Thyroid gland (tissue), 4 donors: ENCODE data around the gene STIM2. TPM values are rescaled to one million over a fixed set of nuclear protein-coding genes. Genes with fewer than 3 reads are reported as not detected.
A peak's percentile ranks its signal among the peaks of the same experiment; 100 is the strongest.

ENCODE experiments used
- DNase-seq, 2 donors: peaks; one replicate each; pipeline ENCODE4 v3.0.0-alpha.2; 2019
- H3K27ac ChIP-seq, 3 donors: fragments of 200-600 bp; sonication (generic); 1 replicate in 2 of 3; 2 replicates in 1 of 3; pipeline ENCODE4 v1.5.1; 2016 to 2019; ENCODE audit warnings: mild to moderate bottlenecking in 1 of 3, moderate library complexity in 1 of 3
- H3K27me3 ChIP-seq: fragments of 200-600 bp; sonication (generic); one replicate; pipeline ENCODE4 v1.5.1; 2019
- H3K36me3 ChIP-seq, 2 donors: fragments of 200-600 bp; sonication (generic); one replicate each; pipeline ENCODE4 v1.5.1; 2016 to 2019
- H3K4me1 ChIP-seq, 2 donors: fragments of 200-600 bp; sonication (generic); one replicate each; pipeline ENCODE4 v1.5.1; 2017 to 2019
- H3K4me3 ChIP-seq, 3 donors: fragments of 200-600 bp; sonication (generic); replicated peaks in 1 of 3; 1 replicate in 2 of 3; 2 replicates in 1 of 3; pipeline ENCODE4 v1.5.1; 2016; ENCODE audit warnings: mild to moderate bottlenecking in 1 of 3
- H3K9me3 ChIP-seq: fragments of 200-600 bp; sonication (generic); one replicate; pipeline ENCODE4 v1.5.1; 2017
- CTCF ChIP-seq, 6 experiments: fragments of 200-600 bp in 3 of 6; fragments of 450-650 bp in 3 of 6; sonication (generic) in 3 of 6; IDR thresholded peaks; one replicate each; pipeline ENCODE4 v1.5.1; 2016 to 2019; ENCODE audit warnings: antibody characterized with exemption in 6 of 6, mild to moderate bottlenecking in 2 of 6, inconsistent platforms in 1 of 6, moderate library complexity in 1 of 6
- POLR2A ChIP-seq, 2 donors: fragments of 450-650 bp; IDR thresholded peaks; one replicate each; pipeline ENCODE4 v1.6.1; 2017; ENCODE audit warnings: antibody characterized with exemption in 2 of 2, mild to moderate bottlenecking in 2 of 2, moderate library complexity in 1 of 2
- WGBS, 2 donors: methylation state at CpG; one replicate each; pipeline ENCODE4 v1.1.5; 2017; 5-methylcytosine and 5-hydroxymethylcytosine counted together
- intact Hi-C: fragments of 100-400 bp; cut with DNase I; formaldehyde crosslinking; loops from one replicate; pipeline ENCODE4 v1.15.1; 2023
- total RNA-seq, 4 donors: library from RNA; depleted of rRNA; stranded (reverse); fragments of >200 nt; gene quantifications; one replicate each; pipeline ENCODE4 v1.2.3, GENCODE V29; 2016

Gene STIM2
- total RNA-seq, 4 donors from 2014 or later, result 16.4 to 39.1 (median 18.5) TPM

GRCh38 chr4:26911254-26911653, 50.6 kb downstream of the STIM2 start:
- Histone ChIP-seq H3K27ac (no peak overlapping the region), H3K27me3 (no peaks in the 10 kb centered on the region), H3K36me3 (no peaks in the 10 kb centered on the region), H3K4me1 (peaks cover 5 to 21% of the 10 kb centered on the region in 2 donors), H3K9me3 (no peaks in the 10 kb centered on the region), H3K4me3 (no peak overlapping the region)
- TF ChIP-seq POLR2A (IDR thresholded peaks at IDR 0.05) (no peak), CTCF (IDR thresholded peaks at IDR 0.05) (no peak)
- intact Hi-C loops, result no loop called here
- DNase-seq, result no peak

- H3K36me3 ChIP-seq, result no peaks in the 10 kb centered on the region
- no peak for DNase-seq
- TF ChIP-seq CTCF (IDR thresholded peaks at IDR 0.05), result no peak
- TF ChIP-seq POLR2A (IDR thresholded peaks at IDR 0.05), result no peak
- H3K9me3 ChIP-seq, result no peaks in the 10 kb centered on the region
- intact Hi-C loops, result no loop called here
- WGBS, 2 donors, result 84 to 86% methylated on average over 6 of the region's 6 CpGs
- H3K4me1 ChIP-seq, result peaks cover 5 to 21% of the 10 kb centered on the region in 2 donors
- no peak overlapping the region for H3K27ac ChIP-seq
- H3K27me3 ChIP-seq, result no peaks in the 10 kb centered on the region
- no peak overlapping the region for H3K4me3 ChIP-seq
Observed at GRCh38 chr4:26912069-26912468, 51.4 kb downstream of the STIM2 start.

GRCh38 chr4:26912810-26913209, 52.2 kb downstream of the STIM2 start:
- Histone ChIP-seq H3K36me3 (no peaks in the 10 kb centered on the region), H3K27me3 (no peaks in the 10 kb centered on the region), H3K27ac (no peak overlapping the region), H3K4me3 (no peak overlapping the region), H3K9me3 (no peaks in the 10 kb centered on the region), H3K4me1 (peaks cover 5 to 21% of the 10 kb centered on the region in 2 donors)
- peak in 1 of 2 donors; percentile 5 for DNase-seq
- 60 to 95% methylated on average over 3 of the region's 3 CpGs for WGBS, 2 donors
- intact Hi-C loops, result no loop called here
- TF ChIP-seq CTCF (IDR thresholded peaks at IDR 0.05) (no peak), POLR2A (IDR thresholded peaks at IDR 0.05) (no peak)

GRCh38 chr4:26916195-26916594, 55.6 kb downstream of the STIM2 start:
- 11 to 19% methylated on average over 1 of the region's 1 CpG for WGBS, 2 donors
- no peak for DNase-seq
- TF ChIP-seq CTCF (IDR thresholded peaks at IDR 0.05) (no peak), POLR2A (IDR thresholded peaks at IDR 0.05) (no peak)
- no peak overlapping the region for H3K27ac ChIP-seq
- no peak overlapping the region for H3K4me3 ChIP-seq
- intact Hi-C loops, result no loop called here
- no peaks in the 10 kb centered on the region for H3K36me3 ChIP-seq
- peaks cover 5 to 16% of the 10 kb centered on the region in 2 donors for H3K4me1 ChIP-seq
- H3K9me3 ChIP-seq, result no peaks in the 10 kb centered on the region
- no peaks in the 10 kb centered on the region for H3K27me3 ChIP-seq

- WGBS, 2 donors, result 81 to 83% methylated on average over 4 of the region's 4 CpGs
Observed at GRCh38 chr4:26930964-26931363, 70.3 kb downstream of the STIM2 start.

More at GRCh38 chr4:26930964-26931363, 70.3 kb downstream of the STIM2 start:
- no peak overlapping the region for H3K4me3 ChIP-seq
- H3K9me3 ChIP-seq, result no peaks in the 10 kb centered on the region
- no peak for DNase-seq
- H3K27ac ChIP-seq, result no peak overlapping the region
- intact Hi-C loops, result no loop called here
- no peaks in the 10 kb centered on the region for H3K36me3 ChIP-seq
- peaks cover 10 to 15% of the 10 kb centered on the region in 2 donors for H3K4me1 ChIP-seq
- TF ChIP-seq POLR2A (IDR thresholded peaks at IDR 0.05) (no peak), CTCF (IDR thresholded peaks at IDR 0.05) (no peak)
- no peaks in the 10 kb centered on the region for H3K27me3 ChIP-seq
